Hepatocyte (in vitro differentiated cells): ENCODE measurements around the gene PITX1. TPM values are rescaled to one million over a fixed set of nuclear protein-coding genes. Genes with fewer than 3 reads are reported as not detected.

Experiments
- DNase-seq: peaks from one replicate; pipeline ENCODE4 v3.0.0-alpha.2; 2016; ENCODE audit warnings: low spot score
- H2AFZ ChIP-seq: fragments of 200-600 bp; sonication (generic); 2 replicates; pipeline ENCODE4 v1.6.0; 2016; ENCODE audit warnings: antibody characterized with exemption, mild to moderate bottlenecking
- H3K27ac ChIP-seq: fragments of 200-600 bp; sonication (generic); 2 replicates; pipeline ENCODE4 v1.5.1; 2016; ENCODE audit warnings: mild to moderate bottlenecking
- H3K27me3 ChIP-seq: fragments of 200-600 bp; sonication (generic); 2 replicates; pipeline ENCODE4 v1.6.1; 2016
- H3K36me3 ChIP-seq: fragments of 200-600 bp; sonication (generic); replicated peaks from 2 replicates; pipeline ENCODE4 v1.5.1; 2016; ENCODE audit warnings: low read depth; ENCODE audit not compliant: insufficient read depth
- H3K4me1 ChIP-seq: fragments of 200-600 bp; sonication (generic); 2 replicates; pipeline ENCODE4 v1.5.1; 2016; ENCODE audit warnings: mild to moderate bottlenecking, moderate library complexity; ENCODE audit not compliant: insufficient read depth
- H3K4me2 ChIP-seq: fragments of 200-600 bp; sonication (generic); 2 replicates; pipeline ENCODE4 v1.6.0; 2016
- H3K4me3 ChIP-seq: fragments of 200-600 bp; sonication (generic); 2 replicates; pipeline ENCODE4 v1.5.1; 2016; ENCODE audit warnings: mild to moderate bottlenecking
- H3K79me2 ChIP-seq: fragments of 200-600 bp; sonication (generic); 2 replicates; pipeline ENCODE4 v1.6.0; 2017; ENCODE audit warnings: mild to moderate bottlenecking
- H3K9me2 ChIP-seq: fragments of 200-600 bp; sonication (generic); replicated peaks from 2 replicates; pipeline ENCODE4 v1.6.0; 2017; ENCODE audit warnings: mild to moderate bottlenecking; ENCODE audit not compliant: insufficient read depth
- H3K9me3 ChIP-seq: fragments of 200-600 bp; sonication (generic); 2 replicates; pipeline ENCODE4 v1.5.1; 2016; ENCODE audit warnings: low read depth, mild to moderate bottlenecking
- H4K20me1 ChIP-seq: fragments of 200-600 bp; sonication (generic); 2 replicates; pipeline ENCODE4 v1.6.0; 2016; ENCODE audit warnings: mild to moderate bottlenecking; ENCODE audit not compliant: insufficient read depth, poor library complexity, severe bottlenecking
- CTCF ChIP-seq: fragments of 200-600 bp; sonication (generic); IDR thresholded peaks from 2 replicates; pipeline ENCODE4 v1.5.1; 2016; ENCODE audit warnings: antibody characterized with exemption, mild to moderate bottlenecking; ENCODE audit not compliant: poor library complexity
- EZH2 ChIP-seq: fragments of 200-600 bp; sonication (generic); IDR thresholded peaks from 2 replicates; pipeline ENCODE4 v1.6.1; 2016; ENCODE audit warnings: antibody characterized with exemption, mild to moderate bottlenecking, borderline replicate concordance
- EZH2phosphoT487 ChIP-seq: fragments of 200-600 bp; sonication (generic); IDR thresholded peaks from one replicate; pipeline ENCODE4 v1.6.1; 2018; ENCODE audit warnings: antibody characterized with exemption, mild to moderate bottlenecking, low read depth, moderate library complexity; ENCODE audit not compliant: unreplicated experiment, severe bottlenecking
- WGBS: methylation state at CpG from one replicate; pipeline ENCODE4 v1.1.6; 2016; ENCODE audit warnings: low lambda C conversion rate; ENCODE audit errors: missing lambda C conversion rate; 5-methylcytosine and 5-hydroxymethylcytosine counted together
- polyA plus RNA-seq: library from polyadenylated mRNA; unstranded; fragments of >200 nt; fragmentation: Nextera tagmentation; extraction: Ambion mirVana; gene quantifications from 2 replicates; pipeline ENCODE4 v1.2.1, GENCODE V29; 2016
- total RNA-seq: library from RNA; depleted of rRNA; stranded (reverse); fragments of >200 nt; gene quantifications from 2 replicates; pipeline ENCODE4 v1.2.3, GENCODE V29; 2014

The PITX1 gene
- total and polyA plus RNA-seq, 2 experiments from 2014 or later: 64.9 to 141 TPM

- Histone ChIP-seq H3K36me3 (no peaks in the 10 kb centered on the region), H3K79me2 (no peaks in the 10 kb centered on the region), H3K9me3 (no peaks in the 10 kb centered on the region), H2AFZ (no peak overlapping the region), H3K4me3 (no peak overlapping the region), H3K9me2 (no peaks in the 10 kb centered on the region), H3K4me2 (no peak overlapping the region), H3K27me3 (no peaks in the 10 kb centered on the region), H4K20me1 (no peaks in the 10 kb centered on the region), H3K27ac (no peak overlapping the region), H3K4me1 (no peaks in the 10 kb centered on the region)
- no peak for TF ChIP-seq CTCF
- no peak for TF ChIP-seq EZH2phosphoT487
- no peak for TF ChIP-seq EZH2
- 80% methylated on average over 4 of the region's 4 CpGs for WGBS
- DNase-seq: no peak
Measured at GRCh38 chr5:135011355-135012032, 22.5 kb downstream of the PITX1 start.

DNA sequence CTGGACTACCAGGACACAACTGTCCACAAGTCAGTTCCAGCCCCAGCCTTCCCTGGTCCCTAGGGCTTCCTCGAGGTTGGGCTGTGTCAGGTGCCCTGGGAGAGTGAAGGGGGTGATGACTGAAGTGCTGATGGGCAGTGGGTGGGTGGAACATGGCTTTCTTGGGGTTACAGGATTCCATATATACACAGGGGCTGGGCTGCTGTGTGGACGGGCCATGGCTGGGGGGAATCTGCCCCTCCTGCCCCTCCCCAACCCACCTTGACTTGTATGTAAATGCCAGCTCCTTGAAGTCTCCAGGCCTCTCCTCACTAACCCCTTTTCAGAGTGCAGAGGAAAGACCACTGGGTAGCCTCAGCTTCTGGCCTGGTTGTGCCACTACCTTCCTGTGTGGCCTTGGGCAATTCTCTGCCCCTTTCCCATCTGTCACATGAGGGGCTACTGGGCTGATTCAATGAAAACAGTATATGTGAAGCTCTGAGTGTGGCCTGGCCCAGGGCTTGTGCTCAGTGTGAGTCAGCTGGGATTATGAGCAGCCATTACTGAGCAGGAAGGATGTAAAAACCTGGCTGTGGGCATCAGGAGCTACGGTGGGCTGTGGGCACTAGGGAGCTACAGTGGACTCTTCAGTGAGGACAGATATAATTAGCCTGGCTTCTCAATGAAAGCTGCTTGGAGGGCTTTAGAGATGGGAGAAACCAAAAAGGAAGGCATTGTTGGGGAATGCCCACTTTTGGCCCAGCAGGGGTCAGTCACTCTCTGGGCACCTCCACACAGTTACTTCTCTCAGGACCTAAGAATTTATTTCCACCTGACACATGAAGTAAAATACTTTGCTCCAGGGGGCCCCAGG, 23.3 kb downstream of the PITX1 start:
- WGBS: 95% methylated on average over 3 of the region's 3 CpGs
- no peaks in the 10 kb centered on the region for H4K20me1 ChIP-seq
- no peak for TF ChIP-seq EZH2
- no peak for TF ChIP-seq EZH2phosphoT487
- peak; percentile 24 for TF ChIP-seq CTCF

DNA sequence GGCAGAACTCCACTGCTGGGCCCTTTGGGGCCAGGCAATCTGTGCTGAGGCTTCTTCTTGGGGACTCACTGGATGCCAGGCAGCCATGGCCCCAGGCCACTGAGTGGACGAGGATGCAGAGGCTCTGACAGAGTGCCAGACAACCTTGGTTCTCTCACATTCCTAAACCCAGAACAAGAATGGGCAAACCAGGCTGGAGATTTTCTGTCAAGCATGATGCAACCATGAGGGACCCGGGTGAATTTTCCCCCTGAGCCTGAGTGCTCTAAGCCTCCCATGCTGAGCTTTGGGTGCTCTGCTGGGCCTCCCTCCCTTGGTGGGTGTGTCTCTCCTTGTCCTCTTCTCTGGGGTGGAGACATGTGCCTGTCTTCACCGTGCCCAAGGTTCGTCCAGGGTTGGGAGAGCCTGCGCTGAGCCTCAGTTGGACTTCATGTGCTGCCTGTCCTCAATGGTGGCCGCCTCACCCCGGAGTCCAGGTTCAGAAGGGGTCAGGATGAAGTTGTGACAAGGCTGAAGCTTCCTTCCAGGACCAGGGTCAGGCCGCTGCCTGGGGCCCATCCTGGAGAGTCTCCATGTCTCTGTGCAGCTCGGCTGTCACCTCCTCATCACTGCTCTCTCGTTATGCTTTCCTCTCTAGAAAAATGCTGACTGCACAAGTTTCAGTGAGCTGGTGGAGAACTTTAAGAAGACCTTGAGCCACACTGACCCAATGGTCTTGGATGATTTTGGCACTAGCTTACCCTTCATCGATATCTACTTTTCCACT, 24.1 kb downstream of the PITX1 start:
- Histone ChIP-seq H3K27me3 (no peaks in the 10 kb centered on the region), H3K9me2 (no peaks in the 10 kb centered on the region), H3K4me1 (no peaks in the 10 kb centered on the region), H3K27ac (no peak overlapping the region), H3K4me2 (no peak overlapping the region), H2AFZ (no peak overlapping the region), H3K79me2 (no peaks in the 10 kb centered on the region), H4K20me1 (no peaks in the 10 kb centered on the region), H3K36me3 (no peaks in the 10 kb centered on the region), H3K9me3 (no peaks in the 10 kb centered on the region), H3K4me3 (no peak overlapping the region)
- TF ChIP-seq CTCF (no peak), EZH2 (no peak)
- no peak for DNase-seq
- 91% methylated on average over 11 of the region's 11 CpGs for WGBS

More for the DNA sequence above, 23.3 kb downstream of the PITX1 start:
- H3K9me3 ChIP-seq: no peaks in the 10 kb centered on the region
- H2AFZ ChIP-seq: no peak overlapping the region
- DNase-seq: no peak
- H3K4me3 ChIP-seq: no peak overlapping the region
- H3K4me1 ChIP-seq: no peaks in the 10 kb centered on the region
- no peaks in the 10 kb centered on the region for H3K79me2 ChIP-seq
- H3K4me2 ChIP-seq: no peak overlapping the region
- H3K9me2 ChIP-seq: no peaks in the 10 kb centered on the region
- no peak overlapping the region for H3K27ac ChIP-seq
- H3K27me3 ChIP-seq: no peaks in the 10 kb centered on the region
- H3K36me3 ChIP-seq: no peaks in the 10 kb centered on the region
